ENCODE measurements around the gene HAND2.

HAND2 gene

DNA sequence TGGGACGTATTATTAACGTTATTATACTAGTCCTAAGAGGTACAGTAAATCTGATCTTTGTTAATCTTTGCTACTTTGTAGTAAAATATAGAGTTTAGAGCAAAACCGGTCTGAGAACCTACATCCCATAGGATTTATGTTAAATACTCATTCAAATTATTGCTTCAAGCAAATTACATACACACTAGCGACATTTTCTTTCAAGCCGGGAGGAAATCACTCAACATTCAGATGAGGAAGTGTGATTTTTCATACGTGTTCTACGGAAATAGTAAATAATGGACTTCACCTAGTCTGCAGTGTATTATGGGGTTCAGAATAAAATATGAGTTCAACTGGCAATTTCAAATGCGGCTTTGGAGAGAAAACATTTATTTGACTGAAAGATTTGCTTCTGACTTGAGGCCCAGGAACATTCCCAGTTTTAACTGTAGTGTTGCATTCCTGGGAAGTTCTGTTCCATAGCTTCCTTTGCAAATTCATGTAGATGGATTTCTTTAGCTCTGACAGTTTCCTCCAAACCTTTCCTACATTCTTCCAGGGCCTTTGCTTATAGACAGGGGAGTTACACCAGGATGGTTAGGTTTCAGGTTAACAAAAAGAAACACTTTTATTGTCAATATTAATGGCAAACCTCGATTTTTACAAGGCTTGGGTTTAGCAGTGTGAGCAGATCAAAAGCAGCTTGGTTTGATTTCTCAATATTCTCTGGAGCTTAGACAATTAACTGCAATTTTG, 5.3 kb upstream of the HAND2 start:
- no peak for TF ChIP-seq TAF1 (IDR thresholded peaks at IDR 0.05; ENCODE audit: borderline replicate concordance, insufficient read depth, low read length)
- no peak for TF ChIP-seq FOXP2 (optimal IDR thresholded peaks at IDR 0.05; ENCODE audit: borderline replicate concordance, extremely low read depth, extremely low read length, insufficient read depth)
- TF ChIP-seq, protein P1, sequence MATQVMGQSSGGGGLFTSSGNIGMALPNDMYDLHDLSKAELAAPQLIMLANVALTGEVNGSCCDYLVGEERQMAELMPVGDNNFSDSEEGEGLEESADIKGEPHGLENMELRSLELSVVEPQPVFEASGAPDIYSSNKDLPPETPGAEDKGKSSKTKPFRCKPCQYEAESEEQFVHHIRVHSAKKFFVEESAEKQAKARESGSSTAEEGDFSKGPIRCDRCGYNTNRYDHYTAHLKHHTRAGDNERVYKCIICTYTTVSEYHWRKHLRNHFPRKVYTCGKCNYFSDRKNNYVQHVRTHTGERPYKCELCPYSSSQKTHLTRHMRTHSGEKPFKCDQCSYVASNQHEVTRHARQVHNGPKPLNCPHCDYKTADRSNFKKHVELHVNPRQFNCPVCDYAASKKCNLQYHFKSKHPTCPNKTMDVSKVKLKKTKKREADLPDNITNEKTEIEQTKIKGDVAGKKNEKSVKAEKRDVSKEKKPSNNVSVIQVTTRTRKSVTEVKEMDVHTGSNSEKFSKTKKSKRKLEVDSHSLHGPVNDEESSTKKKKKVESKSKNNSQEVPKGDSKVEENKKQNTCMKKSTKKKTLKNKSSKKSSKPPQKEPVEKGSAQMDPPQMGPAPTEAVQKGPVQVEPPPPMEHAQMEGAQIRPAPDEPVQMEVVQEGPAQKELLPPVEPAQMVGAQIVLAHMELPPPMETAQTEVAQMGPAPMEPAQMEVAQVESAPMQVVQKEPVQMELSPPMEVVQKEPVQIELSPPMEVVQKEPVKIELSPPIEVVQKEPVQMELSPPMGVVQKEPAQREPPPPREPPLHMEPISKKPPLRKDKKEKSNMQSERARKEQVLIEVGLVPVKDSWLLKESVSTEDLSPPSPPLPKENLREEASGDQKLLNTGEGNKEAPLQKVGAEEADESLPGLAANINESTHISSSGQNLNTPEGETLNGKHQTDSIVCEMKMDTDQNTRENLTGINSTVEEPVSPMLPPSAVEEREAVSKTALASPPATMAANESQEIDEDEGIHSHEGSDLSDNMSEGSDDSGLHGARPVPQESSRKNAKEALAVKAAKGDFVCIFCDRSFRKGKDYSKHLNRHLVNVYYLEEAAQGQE (IDR thresholded peaks at IDR 0.05; ENCODE audit: insufficient read depth in 1 of 2, low read depth in 2 of 2, low read length in 2 of 2) = no peak
- TF ChIP-seq SIN3A (IDR thresholded peaks at IDR 0.05; ENCODE audit: borderline replicate concordance, insufficient read depth, low read length) = no peak
- no peak for TF ChIP-seq POLR2AphosphoS5 (IDR thresholded peaks at IDR 0.05; ENCODE audit: low read depth, low read length)

DNA sequence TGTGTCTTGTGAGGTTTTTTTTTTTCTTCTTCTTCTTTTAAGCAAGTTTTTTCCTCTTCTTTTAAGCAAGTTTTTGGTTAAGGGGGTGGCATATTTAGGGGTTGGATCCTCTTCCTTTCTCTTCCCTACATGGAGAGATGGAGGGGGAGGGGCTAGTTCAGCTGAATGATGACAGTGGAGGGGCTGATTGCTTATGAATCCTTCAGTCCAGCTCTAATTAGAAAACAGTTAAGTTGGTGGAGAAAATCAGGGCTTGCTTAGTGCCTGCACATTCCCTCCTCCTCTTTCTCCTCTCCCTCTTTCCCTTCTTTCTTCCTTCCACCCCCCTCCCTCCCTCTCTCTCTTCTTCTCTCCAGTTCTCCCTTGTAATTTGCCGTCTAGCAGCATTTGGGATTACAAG, 4.4 kb upstream of the HAND2 start:
- TF ChIP-seq TAF1 (IDR thresholded peaks at IDR 0.05; ENCODE audit: borderline replicate concordance, insufficient read depth, low read length) = no peak
- TF ChIP-seq SIN3A (IDR thresholded peaks at IDR 0.05; ENCODE audit: borderline replicate concordance, insufficient read depth, low read length) = no peak
- TF ChIP-seq FOXP2 (optimal IDR thresholded peaks at IDR 0.05; ENCODE audit: borderline replicate concordance, extremely low read depth, extremely low read length, insufficient read depth) = no peak
- TF ChIP-seq, protein P1 (IDR thresholded peaks at IDR 0.05; ENCODE audit: insufficient read depth in 1 of 2, low read depth in 2 of 2, low read length in 2 of 2) = no peak
- no peak for TF ChIP-seq POLR2AphosphoS5 (IDR thresholded peaks at IDR 0.05; ENCODE audit: low read depth, low read length)

DNA sequence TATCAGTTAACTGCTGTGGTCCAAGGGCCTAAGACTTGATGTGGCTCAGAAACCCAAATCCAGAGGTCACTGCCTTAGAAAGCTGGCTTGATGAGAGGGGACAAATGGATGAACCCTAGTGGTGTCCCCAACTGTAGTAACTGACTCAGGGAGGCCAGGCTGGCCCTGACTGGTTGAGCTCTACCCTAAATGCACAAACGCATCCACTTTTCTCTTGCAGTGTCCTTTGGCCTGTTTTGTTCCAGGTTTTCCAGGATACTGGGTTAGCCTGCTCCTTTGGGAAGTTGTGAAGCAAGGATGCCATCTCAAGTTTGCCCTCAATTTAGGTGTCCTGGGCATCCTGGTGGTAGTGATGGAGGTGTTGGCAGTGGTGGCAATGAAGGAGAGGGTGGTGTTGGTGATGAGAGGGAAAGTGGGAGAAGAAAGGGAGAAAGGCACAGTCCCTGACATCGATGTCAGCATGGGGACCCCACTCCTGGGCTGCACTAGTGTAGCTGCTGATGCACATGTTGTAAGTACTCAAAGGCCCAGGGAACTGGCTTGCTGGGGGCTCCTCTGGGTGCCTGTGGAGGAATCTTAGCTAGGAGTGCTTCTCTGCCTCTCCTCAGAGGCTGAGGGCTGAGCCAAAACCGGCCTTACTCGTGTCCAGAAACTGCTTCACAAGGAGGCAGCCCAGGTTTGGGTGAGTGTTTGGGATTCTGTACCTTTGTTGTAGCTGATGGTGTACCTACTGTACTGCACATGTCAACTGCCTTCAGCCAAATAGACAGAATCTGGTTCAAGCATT, 2.9 kb upstream of the HAND2 start:
- TF ChIP-seq POLR2AphosphoS5 (IDR thresholded peaks at IDR 0.05; ENCODE audit: low read depth, low read length) (no peak), TAF1 (IDR thresholded peaks at IDR 0.05; ENCODE audit: borderline replicate concordance, insufficient read depth, low read length) (no peak)

DNA sequence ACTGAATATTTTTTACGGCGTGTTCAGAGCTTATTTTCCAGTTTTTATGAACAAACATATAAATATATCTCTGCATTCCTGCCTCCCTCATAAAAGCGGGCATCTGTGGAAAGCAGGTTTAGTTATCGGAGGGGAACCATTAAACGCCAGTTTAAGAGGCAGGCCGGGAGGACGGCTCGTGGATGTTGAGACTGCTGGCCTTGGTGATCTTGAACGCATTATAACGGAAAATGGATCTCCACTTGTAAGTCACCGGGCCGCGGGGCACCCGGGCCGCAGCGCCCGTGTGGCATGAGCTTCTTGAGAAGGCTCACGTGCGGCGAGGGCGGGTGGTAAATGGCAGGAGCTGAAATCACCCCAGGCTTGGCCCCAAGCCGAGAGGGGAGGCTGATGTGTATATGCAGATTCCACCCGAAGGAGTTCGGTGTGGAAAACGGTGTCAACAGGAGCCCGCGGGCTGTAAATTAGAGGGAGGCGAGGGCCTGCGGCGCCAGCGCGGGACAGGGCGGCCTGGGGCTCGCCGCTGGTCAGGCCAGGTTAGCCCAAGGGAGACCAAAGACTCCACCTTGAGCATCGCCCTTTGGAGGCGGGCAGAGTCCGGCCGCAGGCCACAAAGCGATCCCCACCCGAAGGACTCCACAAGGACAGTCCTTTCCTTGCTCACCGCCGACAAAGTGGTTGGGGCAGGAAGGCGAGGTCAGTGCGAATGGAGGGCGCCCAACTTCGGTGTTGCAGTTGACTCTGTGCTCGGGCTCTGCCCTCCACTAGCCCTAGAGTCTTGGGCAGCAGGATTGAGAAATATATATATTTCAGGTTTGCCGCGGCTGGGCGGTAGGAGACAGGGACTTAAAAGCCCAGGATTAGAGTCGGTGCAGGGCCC, 1.3 kb upstream of the HAND2 start:
- TF ChIP-seq POLR2AphosphoS5 (IDR thresholded peaks at IDR 0.05; ENCODE audit: low read depth, low read length) (no peak), FOXP2 (optimal IDR thresholded peaks at IDR 0.05; ENCODE audit: borderline replicate concordance, extremely low read depth, extremely low read length, insufficient read depth) (no peak), TAF1 (IDR thresholded peaks at IDR 0.05; ENCODE audit: borderline replicate concordance, insufficient read depth, low read length) (no peak), SIN3A (IDR thresholded peaks at IDR 0.05; ENCODE audit: borderline replicate concordance, insufficient read depth, low read length) (no peak)
- TF ChIP-seq, protein P1 (IDR thresholded peaks at IDR 0.05; ENCODE audit: insufficient read depth in 1 of 2, low read depth in 2 of 2, low read length in 2 of 2) = no peak

All from PFSK-1 (cell line).